Hepatocyte (in vitro differentiated cells): Measurements from ENCODE around the gene FMO2.

Experiments
- EZH2 ChIP-seq: fragments of 200-600 bp; sonication (generic); IDR thresholded peaks from 2 replicates; pipeline ENCODE4 v1.6.1; 2016; ENCODE audit warnings: antibody characterized with exemption, mild to moderate bottlenecking, borderline replicate concordance
- EZH2phosphoT487 ChIP-seq: fragments of 200-600 bp; sonication (generic); IDR thresholded peaks from one replicate; pipeline ENCODE4 v1.6.1; 2018; ENCODE audit warnings: antibody characterized with exemption, mild to moderate bottlenecking, low read depth, moderate library complexity; ENCODE audit not compliant: unreplicated experiment, severe bottlenecking
- TF ChIP-seq, protein P1 (sequence below): fragments of 200-600 bp; sonication (generic); IDR thresholded peaks from 2 replicates; pipeline ENCODE4 v1.5.1; 2016; ENCODE audit warnings: antibody characterized with exemption, mild to moderate bottlenecking; ENCODE audit not compliant: poor library complexity

DNA sequence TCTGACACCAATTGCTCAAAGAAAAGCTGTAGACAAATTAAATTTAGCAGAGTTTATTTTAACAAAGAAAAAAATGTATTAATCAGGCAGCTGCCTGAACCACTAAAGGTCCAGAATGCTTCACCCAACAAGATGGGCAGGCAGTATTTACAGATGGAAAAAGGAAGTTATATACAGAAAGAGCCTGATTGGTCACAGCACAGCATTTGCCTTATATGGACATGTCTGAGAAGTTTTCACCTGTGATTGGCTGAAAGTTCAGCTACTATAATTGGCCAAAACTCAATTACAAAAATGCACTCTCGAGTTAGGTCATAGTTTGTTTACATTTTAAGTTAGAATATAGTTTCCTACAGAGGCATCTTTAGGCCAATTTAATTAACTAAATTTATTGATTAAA is 48.1 kb downstream of the FMO2 start:
- TF ChIP-seq, protein P1, sequence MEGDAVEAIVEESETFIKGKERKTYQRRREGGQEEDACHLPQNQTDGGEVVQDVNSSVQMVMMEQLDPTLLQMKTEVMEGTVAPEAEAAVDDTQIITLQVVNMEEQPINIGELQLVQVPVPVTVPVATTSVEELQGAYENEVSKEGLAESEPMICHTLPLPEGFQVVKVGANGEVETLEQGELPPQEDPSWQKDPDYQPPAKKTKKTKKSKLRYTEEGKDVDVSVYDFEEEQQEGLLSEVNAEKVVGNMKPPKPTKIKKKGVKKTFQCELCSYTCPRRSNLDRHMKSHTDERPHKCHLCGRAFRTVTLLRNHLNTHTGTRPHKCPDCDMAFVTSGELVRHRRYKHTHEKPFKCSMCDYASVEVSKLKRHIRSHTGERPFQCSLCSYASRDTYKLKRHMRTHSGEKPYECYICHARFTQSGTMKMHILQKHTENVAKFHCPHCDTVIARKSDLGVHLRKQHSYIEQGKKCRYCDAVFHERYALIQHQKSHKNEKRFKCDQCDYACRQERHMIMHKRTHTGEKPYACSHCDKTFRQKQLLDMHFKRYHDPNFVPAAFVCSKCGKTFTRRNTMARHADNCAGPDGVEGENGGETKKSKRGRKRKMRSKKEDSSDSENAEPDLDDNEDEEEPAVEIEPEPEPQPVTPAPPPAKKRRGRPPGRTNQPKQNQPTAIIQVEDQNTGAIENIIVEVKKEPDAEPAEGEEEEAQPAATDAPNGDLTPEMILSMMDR: no peak
- no peak for TF ChIP-seq EZH2
- no peak for TF ChIP-seq EZH2phosphoT487
